Temporal lobe (tissue), 2 donors: Measurements from ENCODE around the gene RPS29. TPM values are rescaled to one million over a fixed set of nuclear protein-coding genes. Genes with fewer than 3 reads are reported as not detected.

Experiments
- small RNA-seq: library from RNA; depleted of rRNA; stranded (forward); fragments of <200 nt; gene quantifications from one replicate; pipeline ENCODE3, GENCODE V24; 2014; ENCODE audit warnings: low replicate concordance
- total RNA-seq: library from RNA; depleted of rRNA; stranded (reverse); fragments of >200 nt; gene quantifications from one replicate; pipeline ENCODE4 v1.2.3, GENCODE V29; 2014

Gene RPS29
- total RNA-seq, 1 donor from 2014 or later = 2,439 TPM

Small RNA genes lying within 50 kb of the gene (small RNA-seq; reads per million reads assigned to genes)
- not detected for gene AL139099.3
- not detected for gene AL139099.4
- gene RF00019 = not detected
- not detected for gene RNA5SP384

Other genes starting within 250 kb of the RPS29 start
- 3.0 TPM for gene LRR1, start 12.6 kb upstream of the RPS29 start, total RNA-seq
- gene RPL36AL, start 34.2 kb upstream of the RPS29 start, total RNA-seq = 73.0 TPM
- 25.6 TPM for gene MGAT2, start 34.4 kb upstream of the RPS29 start, total RNA-seq
- 13.0 TPM for gene DNAAF2, start 48.9 kb upstream of the RPS29 start, total RNA-seq
- gene POLE2, start 101.8 kb upstream of the RPS29 start, total RNA-seq = 5.2 TPM
- gene KLHDC1, start 106.7 kb upstream of the RPS29 start, total RNA-seq = 14.0 TPM
- 134 TPM for gene KLHDC2, start 181.8 kb upstream of the RPS29 start, total RNA-seq